K562 (cell line): ENCODE measurements around the gene C10orf90.

ENCODE experiments used
- CHD2 ChIP-seq: IDR thresholded peaks from 2 replicates; pipeline ENCODE4 v1.6.1; 2011; ENCODE audit warnings: low read depth, low read length
- CTBP1 ChIP-seq: fragments of 450-650 bp; IDR thresholded peaks from 2 replicates; pipeline ENCODE4 v1.6.1; 2016; ENCODE audit warnings: borderline replicate concordance
- ELK1 ChIP-seq: sonication (generic); formaldehyde crosslinking; IDR thresholded peaks from 2 replicates; pipeline ENCODE4 v1.8.1; 2022; ENCODE audit warnings: missing genetic modification reagents
- MYNN ChIP-seq, 2 experiments: sonication (generic); formaldehyde crosslinking in 1 of 2; IDR thresholded peaks; 2 replicates each; pipeline versions ENCODE4 v1.5.0 to v1.6.1; 2016 to 2020; ENCODE audit warnings: antibody characterized with exemption in 1 of 2, missing genetic modification reagents in 1 of 2
- TBL1XR1 ChIP-seq, 2 experiments: IDR thresholded peaks; 2 replicates each; pipeline ENCODE4 v1.6.1; 2012; ENCODE audit warnings: improper control_type of control experiment in 2 of 2, low read length in 2 of 2, mild to moderate bottlenecking in 1 of 2
- ZBTB1 ChIP-seq: sonication (generic); formaldehyde crosslinking; IDR thresholded peaks from 2 replicates; pipeline ENCODE4 v1.8.1; 2023; ENCODE audit warnings: missing genetic modification reagents, low read depth, mild to moderate bottlenecking, borderline replicate concordance
- ZNF274 ChIP-seq: IDR thresholded peaks from 2 replicates; pipeline ENCODE4 v1.6.1; 2011; ENCODE audit warnings: low read depth, mild to moderate bottlenecking, low read length, moderate library complexity, borderline replicate concordance
- ZNF280B ChIP-seq: fragments of 250-450 bp; sonication (Bioruptor Pico); IDR thresholded peaks from 2 replicates; pipeline ENCODE4 v1.5.1; 2021; ENCODE audit warnings: mild to moderate bottlenecking

GRCh38 chr10:126651467-126651866 lies 19.0 kb downstream of the C10orf90 start:
- no peak for TF ChIP-seq ZBTB1 (CRISPR knock-in tag)
- no peak for TF ChIP-seq TBL1XR1 (IDR thresholded peaks at IDR 0.05; ENCODE audit: low read length in 2 of 2)
- no peak for TF ChIP-seq ZNF280B (CRISPR knock-in tag)
- TF ChIP-seq CHD2 = no peak
- TF ChIP-seq CTBP1 = no peak
- TF ChIP-seq ELK1 = no peak
- TF ChIP-seq ZNF274 = no peak
- TF ChIP-seq MYNN (IDR thresholded peaks at IDR 0.05) = no peak
- no peak for TF ChIP-seq MYNN (CRISPR knock-in tag; IDR thresholded peaks at IDR 0.05)
